Hepatocyte (in vitro differentiated cells): ENCODE results near the gene SGSM2. TPM values are rescaled to one million over a fixed set of nuclear protein-coding genes. Genes with fewer than 3 reads are reported as not detected.

ENCODE experiments used
- DNase-seq: peaks from one replicate; pipeline ENCODE4 v3.0.0-alpha.2; 2016; ENCODE audit warnings: low spot score
- H2AFZ ChIP-seq: fragments of 200-600 bp; sonication (generic); 2 replicates; pipeline ENCODE4 v1.6.0; 2016; ENCODE audit warnings: antibody characterized with exemption, mild to moderate bottlenecking
- H3K27ac ChIP-seq: fragments of 200-600 bp; sonication (generic); 2 replicates; pipeline ENCODE4 v1.5.1; 2016; ENCODE audit warnings: mild to moderate bottlenecking
- H3K27me3 ChIP-seq: fragments of 200-600 bp; sonication (generic); 2 replicates; pipeline ENCODE4 v1.6.1; 2016
- H3K36me3 ChIP-seq: fragments of 200-600 bp; sonication (generic); replicated peaks from 2 replicates; pipeline ENCODE4 v1.5.1; 2016; ENCODE audit warnings: low read depth; ENCODE audit not compliant: insufficient read depth
- H3K4me1 ChIP-seq: fragments of 200-600 bp; sonication (generic); 2 replicates; pipeline ENCODE4 v1.5.1; 2016; ENCODE audit warnings: mild to moderate bottlenecking, moderate library complexity; ENCODE audit not compliant: insufficient read depth
- H3K4me2 ChIP-seq: fragments of 200-600 bp; sonication (generic); 2 replicates; pipeline ENCODE4 v1.6.0; 2016
- H3K4me3 ChIP-seq: fragments of 200-600 bp; sonication (generic); 2 replicates; pipeline ENCODE4 v1.5.1; 2016; ENCODE audit warnings: mild to moderate bottlenecking
- H3K79me2 ChIP-seq: fragments of 200-600 bp; sonication (generic); 2 replicates; pipeline ENCODE4 v1.6.0; 2017; ENCODE audit warnings: mild to moderate bottlenecking
- H3K9me2 ChIP-seq: fragments of 200-600 bp; sonication (generic); replicated peaks from 2 replicates; pipeline ENCODE4 v1.6.0; 2017; ENCODE audit warnings: mild to moderate bottlenecking; ENCODE audit not compliant: insufficient read depth
- H3K9me3 ChIP-seq: fragments of 200-600 bp; sonication (generic); 2 replicates; pipeline ENCODE4 v1.5.1; 2016; ENCODE audit warnings: low read depth, mild to moderate bottlenecking
- H4K20me1 ChIP-seq: fragments of 200-600 bp; sonication (generic); 2 replicates; pipeline ENCODE4 v1.6.0; 2016; ENCODE audit warnings: mild to moderate bottlenecking; ENCODE audit not compliant: insufficient read depth, poor library complexity, severe bottlenecking
- EZH2 ChIP-seq: fragments of 200-600 bp; sonication (generic); IDR thresholded peaks from 2 replicates; pipeline ENCODE4 v1.6.1; 2016; ENCODE audit warnings: antibody characterized with exemption, mild to moderate bottlenecking, borderline replicate concordance
- EZH2phosphoT487 ChIP-seq: fragments of 200-600 bp; sonication (generic); IDR thresholded peaks from one replicate; pipeline ENCODE4 v1.6.1; 2018; ENCODE audit warnings: antibody characterized with exemption, mild to moderate bottlenecking, low read depth, moderate library complexity; ENCODE audit not compliant: unreplicated experiment, severe bottlenecking
- WGBS: methylation state at CpG from one replicate; pipeline ENCODE4 v1.1.6; 2016; ENCODE audit warnings: low lambda C conversion rate; ENCODE audit errors: missing lambda C conversion rate; 5-methylcytosine and 5-hydroxymethylcytosine counted together
- polyA plus RNA-seq: library from polyadenylated mRNA; unstranded; fragments of >200 nt; fragmentation: Nextera tagmentation; extraction: Ambion mirVana; gene quantifications from 2 replicates; pipeline ENCODE4 v1.2.1, GENCODE V29; 2016
- total RNA-seq: library from RNA; depleted of rRNA; stranded (reverse); fragments of >200 nt; gene quantifications from 2 replicates; pipeline ENCODE4 v1.2.3, GENCODE V29; 2014
- TF ChIP-seq, protein P1 (sequence below): fragments of 200-600 bp; sonication (generic); IDR thresholded peaks from 2 replicates; pipeline ENCODE4 v1.5.1; 2016; ENCODE audit warnings: antibody characterized with exemption, mild to moderate bottlenecking; ENCODE audit not compliant: poor library complexity

The SGSM2 gene
- total and polyA plus RNA-seq, 2 experiments from 2014 or later = 22.2 to 34.9 TPM

DNA sequence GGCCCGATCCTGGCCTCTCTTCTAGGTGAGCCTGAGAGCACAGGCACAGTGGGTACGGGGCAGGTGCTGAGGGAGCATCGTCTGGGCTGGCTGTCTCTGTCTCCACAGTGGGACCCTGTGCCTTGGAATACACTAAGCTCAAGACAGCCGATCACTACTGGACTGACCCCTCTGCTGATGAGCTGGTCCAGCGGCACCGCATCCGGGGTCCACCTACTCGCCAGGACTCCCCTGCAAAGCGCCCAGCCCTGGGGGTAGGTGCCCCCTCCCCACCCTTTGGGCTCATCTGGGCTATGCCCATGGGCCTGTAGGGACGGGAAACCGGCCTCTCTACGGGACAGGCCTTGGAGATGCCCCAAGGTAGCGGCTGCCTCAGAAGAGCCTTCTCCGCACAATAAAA is 25.6 kb downstream of the SGSM2 start:
- Histone ChIP-seq H3K36me3 (no peaks in the 10 kb centered on the region), H3K4me1 (no peaks in the 10 kb centered on the region), H3K4me3 (no peak overlapping the region), H3K27me3 (no peaks in the 10 kb centered on the region), H3K9me3 (no peaks in the 10 kb centered on the region), H3K27ac (no peak overlapping the region), H3K4me2 (no peak overlapping the region), H3K9me2 (no peaks in the 10 kb centered on the region), H3K79me2 (no peaks in the 10 kb centered on the region), H4K20me1 (no peaks in the 10 kb centered on the region), H2AFZ (no peak overlapping the region)
- TF ChIP-seq EZH2phosphoT487 (no peak), EZH2 (no peak)
- TF ChIP-seq, protein P1, sequence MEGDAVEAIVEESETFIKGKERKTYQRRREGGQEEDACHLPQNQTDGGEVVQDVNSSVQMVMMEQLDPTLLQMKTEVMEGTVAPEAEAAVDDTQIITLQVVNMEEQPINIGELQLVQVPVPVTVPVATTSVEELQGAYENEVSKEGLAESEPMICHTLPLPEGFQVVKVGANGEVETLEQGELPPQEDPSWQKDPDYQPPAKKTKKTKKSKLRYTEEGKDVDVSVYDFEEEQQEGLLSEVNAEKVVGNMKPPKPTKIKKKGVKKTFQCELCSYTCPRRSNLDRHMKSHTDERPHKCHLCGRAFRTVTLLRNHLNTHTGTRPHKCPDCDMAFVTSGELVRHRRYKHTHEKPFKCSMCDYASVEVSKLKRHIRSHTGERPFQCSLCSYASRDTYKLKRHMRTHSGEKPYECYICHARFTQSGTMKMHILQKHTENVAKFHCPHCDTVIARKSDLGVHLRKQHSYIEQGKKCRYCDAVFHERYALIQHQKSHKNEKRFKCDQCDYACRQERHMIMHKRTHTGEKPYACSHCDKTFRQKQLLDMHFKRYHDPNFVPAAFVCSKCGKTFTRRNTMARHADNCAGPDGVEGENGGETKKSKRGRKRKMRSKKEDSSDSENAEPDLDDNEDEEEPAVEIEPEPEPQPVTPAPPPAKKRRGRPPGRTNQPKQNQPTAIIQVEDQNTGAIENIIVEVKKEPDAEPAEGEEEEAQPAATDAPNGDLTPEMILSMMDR = no peak
- DNase-seq = no peak
- WGBS = 97% methylated on average over 14 of the region's 14 CpGs

DNA sequence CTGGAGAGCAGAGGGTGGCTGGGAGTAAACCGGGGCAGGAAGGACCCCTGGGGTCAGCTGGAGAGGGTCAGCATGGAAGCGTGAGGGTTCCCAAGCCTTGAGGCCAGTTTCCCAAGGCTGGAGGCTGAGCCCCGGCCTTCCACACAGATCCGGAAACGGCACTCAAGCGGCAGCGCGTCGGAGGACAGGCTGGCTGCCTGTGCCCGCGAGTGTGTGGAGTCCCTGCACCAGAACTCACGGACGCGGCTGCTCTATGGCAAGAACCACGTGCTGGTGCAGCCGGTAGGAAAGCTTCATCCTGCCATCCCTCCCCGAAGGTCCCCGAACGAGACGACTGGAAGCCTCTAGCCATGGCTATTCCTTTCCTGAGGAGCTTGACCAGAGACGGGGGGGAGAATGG is 26.0 kb downstream of the SGSM2 start:
- Histone ChIP-seq H3K4me2 (no peak overlapping the region), H3K36me3 (no peaks in the 10 kb centered on the region), H3K4me3 (no peak overlapping the region), H3K9me3 (no peaks in the 10 kb centered on the region), H3K27ac (no peak overlapping the region), H2AFZ (no peak overlapping the region), H3K79me2 (no peaks in the 10 kb centered on the region), H4K20me1 (no peaks in the 10 kb centered on the region), H3K27me3 (no peaks in the 10 kb centered on the region), H3K9me2 (no peaks in the 10 kb centered on the region), H3K4me1 (no peaks in the 10 kb centered on the region)
- 94% methylated on average over 21 of the region's 21 CpGs for WGBS
- no peak for DNase-seq
- TF ChIP-seq EZH2 (no peak), EZH2phosphoT487 (no peak)
- TF ChIP-seq, protein P1 = no peak

DNA sequence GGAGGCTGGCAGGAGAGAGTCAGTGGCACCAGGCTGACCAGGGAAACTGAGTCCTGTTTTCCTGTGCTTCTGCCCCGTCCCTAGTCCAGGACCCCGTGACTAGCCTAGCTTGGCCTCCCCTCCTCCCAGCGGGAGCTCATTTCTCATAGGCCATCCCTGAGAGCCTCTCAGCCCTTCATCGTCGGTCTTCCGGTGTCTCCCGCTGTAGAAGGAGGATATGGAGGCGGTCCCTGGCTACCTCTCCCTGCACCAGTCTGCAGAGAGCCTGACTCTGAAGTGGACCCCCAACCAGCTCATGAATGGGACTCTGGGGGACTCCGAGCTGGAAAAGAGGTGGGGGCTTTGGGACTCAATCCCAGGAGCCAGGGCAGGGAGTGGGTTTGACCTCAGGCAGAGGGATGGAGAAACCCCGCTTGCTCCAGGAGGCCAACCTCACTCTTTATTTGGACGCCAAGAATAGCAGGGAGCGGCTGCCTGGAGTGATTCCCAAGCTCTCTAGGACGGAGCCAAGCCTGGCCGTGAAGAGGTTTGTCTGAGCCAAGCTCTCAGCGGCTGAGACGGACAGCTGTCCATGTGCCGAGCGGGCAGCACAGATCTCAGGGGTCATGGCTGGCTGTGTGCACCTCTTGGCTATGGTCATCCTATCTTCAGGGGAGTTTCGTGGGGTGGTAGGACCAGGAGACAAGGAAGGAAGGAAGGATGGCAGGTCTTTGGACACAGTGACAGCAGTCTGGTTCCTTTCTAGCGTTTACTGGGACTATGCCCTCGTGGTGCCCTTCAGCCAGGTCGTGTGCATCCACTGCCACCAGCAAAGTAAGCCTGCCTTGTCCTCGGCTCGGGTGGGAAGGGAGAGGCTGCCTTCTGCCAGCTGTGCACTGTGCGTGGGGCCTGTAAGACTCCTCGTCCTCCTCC is 26.8 kb downstream of the SGSM2 start:
- Histone ChIP-seq H3K4me1 (no peaks in the 10 kb centered on the region), H4K20me1 (no peaks in the 10 kb centered on the region), H3K4me2 (no peak overlapping the region), H3K27me3 (no peaks in the 10 kb centered on the region), H3K79me2 (no peaks in the 10 kb centered on the region), H2AFZ (no peak overlapping the region), H3K36me3 (no peaks in the 10 kb centered on the region), H3K4me3 (no peak overlapping the region), H3K9me3 (no peaks in the 10 kb centered on the region), H3K9me2 (no peaks in the 10 kb centered on the region), H3K27ac (no peak overlapping the region)
- TF ChIP-seq, protein P1 = no peak
- TF ChIP-seq EZH2 (no peak), EZH2phosphoT487 (no peak)
- DNase-seq = no peak
- 94% methylated on average over 26 of the region's 26 CpGs for whole genome bisulfite sequencing
